Activated CD8-positive, alpha-beta memory T cell treated with anti-CD3 and anti-CD28 coated beads, Interleukin-2, amount 10 ng/mL, durations not matched to agents 7 days and 5 days (primary cell): ENCODE measurements around the gene PNRC2. TPM values are rescaled to one million over a fixed set of nuclear protein-coding genes. Genes with fewer than 3 reads are reported as not detected.
"Not testable (repeated sequence)": the region's sequence is repeated elsewhere in the genome, so short reads cannot be mapped to it uniquely, and the experiment has no call there.

ENCODE experiments used
- ATAC-seq: fragments of 150-1000 bp; cut with Tn5 transposase; one replicate; pipeline ENCODE4 v1.10.0; 2021; ENCODE audit warnings: moderate library complexity
- CTCF ChIA-PET: fragments of 350-600 bp; sonication (Branson Sonifier 250); formaldehyde crosslinking; loops from one replicate; lab custom pipeline; 2021; ENCODE audit warnings: antibody characterized with exemption; lab: Charles Lee
- DNase-seq: peaks from one replicate; pipeline ENCODE4 v3.0.0-alpha.2; 2020
- H3K27ac Mint-ChIP-seq: one replicate; pipeline ENCODE4 v1.8.0; 2021; ENCODE audit warnings: mild to moderate bottlenecking, mixed read lengths
- H3K27me3 Mint-ChIP-seq: one replicate; pipeline ENCODE4 v1.8.0; 2021; ENCODE audit warnings: mixed read lengths
- H3K36me3 Mint-ChIP-seq: one replicate; pipeline ENCODE4 v1.8.0; 2021; ENCODE audit warnings: mild to moderate bottlenecking, mixed read lengths
- H3K4me1 Mint-ChIP-seq: one replicate; pipeline ENCODE4 v1.8.0; 2021; ENCODE audit warnings: mixed read lengths
- H3K4me3 Mint-ChIP-seq: one replicate; pipeline ENCODE4 v1.8.0; 2021; ENCODE audit warnings: mild to moderate bottlenecking, moderate library complexity, mixed read lengths
- H3K9me3 Mint-ChIP-seq: one replicate; pipeline ENCODE4 v1.8.0; 2022; ENCODE audit warnings: low read depth, mixed read lengths
- total RNA-seq, 2 experiments: library from RNA; stranded (reverse); gene quantifications; one replicate each; pipeline ENCODE4 v1.2.3, GENCODE V29; 2021

Gene PNRC2
- total RNA-seq, 2 experiments from 2014 or later = 139 to 147 TPM

GRCh38 chr1:23925279-23925678, 34.3 kb upstream of the PNRC2 start:
- Mint-ChIP-seq H3K36me3 (no peaks in the 10 kb centered on the region), H3K4me1 (no peaks in the 10 kb centered on the region), H3K9me3 (no peaks in the 10 kb centered on the region), H3K4me3 (no peak overlapping the region), H3K27me3 (peaks cover 20% of the 10 kb centered on the region), H3K27ac (no peak overlapping the region)
- DNase-seq (no peak), ATAC-seq (no peak)
- CTCF ChIA-PET = interaction anchor here (0.9 to 1.5 kb wide), 2 partner anchors 115 to 145 kb away, joined by 3 read pairs; no protein-coding TSS in a partner anchor

DNA sequence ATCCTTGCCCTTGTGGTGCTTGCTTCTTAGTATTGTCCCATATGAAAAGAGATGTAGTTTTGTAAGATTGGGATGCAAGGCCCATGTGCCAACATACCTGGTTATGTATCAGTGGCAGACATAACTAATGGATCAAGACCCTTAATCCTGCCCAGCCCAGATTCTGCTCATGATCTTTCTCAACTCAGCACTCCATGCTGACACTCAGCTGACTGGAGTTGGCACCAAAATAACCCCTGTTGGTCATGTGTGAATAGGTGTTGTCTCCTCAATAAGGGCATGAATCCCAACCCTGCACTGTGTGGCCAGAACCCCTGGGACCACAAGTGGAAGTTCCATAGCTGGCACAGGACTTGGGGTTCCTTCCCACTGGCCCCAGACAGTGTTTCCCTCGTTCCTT, 32.5 kb upstream of the PNRC2 start:
- peaks cover 31% of the 10 kb centered on the region for H3K27me3 Mint-ChIP-seq
- no peak for ATAC-seq
- no peak overlapping the region for H3K27ac Mint-ChIP-seq
- no peaks in the 10 kb centered on the region for H3K9me3 Mint-ChIP-seq
- no peak overlapping the region for H3K4me3 Mint-ChIP-seq
- no peaks in the 10 kb centered on the region for H3K36me3 Mint-ChIP-seq
- CTCF ChIA-PET = no interaction called here
- no peaks in the 10 kb centered on the region for H3K4me1 Mint-ChIP-seq
- no peak for DNase-seq

DNA sequence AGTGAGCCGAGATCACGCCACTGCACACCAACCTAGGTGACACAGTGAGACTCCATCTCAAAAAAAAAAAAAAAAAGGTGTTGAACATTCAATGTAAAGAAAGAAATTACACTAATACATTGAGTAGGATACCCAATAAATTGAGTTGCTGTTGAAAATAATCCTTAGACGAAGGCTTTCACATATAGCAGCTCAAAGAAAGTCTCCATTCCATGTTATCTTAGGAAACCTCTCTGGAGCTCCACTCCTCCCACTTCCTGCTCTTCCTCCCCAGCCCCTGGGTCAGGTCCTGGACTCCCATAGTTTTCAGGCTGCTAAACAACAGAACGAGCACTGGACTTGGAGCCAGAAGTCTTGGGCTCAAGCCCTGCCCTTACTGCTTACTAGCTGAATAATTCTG, 30.8 kb upstream of the PNRC2 start:
- Mint-ChIP-seq H3K36me3 (no peaks in the 10 kb centered on the region), H3K9me3 (no peaks in the 10 kb centered on the region), H3K4me1 (no peaks in the 10 kb centered on the region), H3K4me3 (no peak overlapping the region), H3K27me3 (peaks cover 26% of the 10 kb centered on the region), H3K27ac (no peak overlapping the region)
- no peak for ATAC-seq
- no peak for DNase-seq
- CTCF ChIA-PET = no interaction called here

DNA sequence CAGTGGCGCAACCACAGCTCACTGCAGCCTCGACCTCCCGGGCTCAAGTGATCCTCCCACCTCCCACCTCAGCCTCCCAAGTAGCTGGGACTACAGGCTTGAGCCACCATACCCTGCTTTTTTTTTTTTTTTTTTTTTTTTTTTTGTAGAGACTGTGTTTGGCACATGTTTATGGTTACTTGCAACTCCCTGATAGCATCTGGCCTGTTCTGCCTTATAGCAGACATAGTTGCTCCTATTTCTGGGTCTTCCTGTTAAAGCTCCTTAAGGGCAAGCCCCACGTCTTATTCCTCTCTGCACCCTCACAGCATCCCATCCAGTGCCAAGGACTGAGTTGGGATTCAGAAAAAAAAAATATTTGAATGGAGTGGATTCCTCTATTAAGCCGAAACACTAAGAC, 29.4 kb upstream of the PNRC2 start:
- no peak overlapping the region for H3K4me3 Mint-ChIP-seq
- peaks cover 24% of the 10 kb centered on the region for H3K27me3 Mint-ChIP-seq
- H3K36me3 Mint-ChIP-seq = no peaks in the 10 kb centered on the region
- DNase-seq = no peak
- H3K9me3 Mint-ChIP-seq = no peaks in the 10 kb centered on the region
- no peak for ATAC-seq
- CTCF ChIA-PET = interaction anchor here (1.3 to 1.7 kb wide), 3 partner anchors 13 to 26 kb away, joined by 3 to 5 read pairs (median 4); no protein-coding TSS in a partner anchor
- no peaks in the 10 kb centered on the region for H3K4me1 Mint-ChIP-seq
- no peak overlapping the region for H3K27ac Mint-ChIP-seq

GRCh38 chr1:23930861-23931490, 28.7 kb upstream of the PNRC2 start:
- H3K27me3 Mint-ChIP-seq = peaks cover 24% of the 10 kb centered on the region
- H3K4me3 Mint-ChIP-seq = no peak overlapping the region
- no peaks in the 10 kb centered on the region for H3K9me3 Mint-ChIP-seq
- ATAC-seq (no peak), DNase-seq (no peak)
- no peak overlapping the region for H3K27ac Mint-ChIP-seq
- H3K4me1 Mint-ChIP-seq = no peaks in the 10 kb centered on the region
- CTCF ChIA-PET = interaction anchor here (1.0 to 1.7 kb wide), 6 partner anchors 13 to 238 kb away, joined by 3 to 5 read pairs (median 3); no protein-coding TSS in a partner anchor
- H3K36me3 Mint-ChIP-seq = no peaks in the 10 kb centered on the region

- H3K9me3 Mint-ChIP-seq = no peaks in the 10 kb centered on the region
- H3K36me3 Mint-ChIP-seq = no peaks in the 10 kb centered on the region
- DNase-seq (no peak), ATAC-seq (no peak)
- no peak overlapping the region for H3K4me3 Mint-ChIP-seq
- no peak overlapping the region for H3K27ac Mint-ChIP-seq
- no peaks in the 10 kb centered on the region for H3K4me1 Mint-ChIP-seq
- CTCF ChIA-PET = interaction anchor here (1.0 to 1.7 kb wide), 6 partner anchors 13 to 239 kb away, joined by 3 to 5 read pairs (median 3); no protein-coding TSS in a partner anchor
- peaks cover 24% of the 10 kb centered on the region for H3K27me3 Mint-ChIP-seq
Measured at GRCh38 chr1:23931491-23931880, 28.1 kb upstream of the PNRC2 start.

GRCh38 chr1:23936481-23937176, 23.0 kb upstream of the PNRC2 start:
- H3K27ac Mint-ChIP-seq = no peak overlapping the region
- DNase-seq (no peak), ATAC-seq (no peak)
- CTCF ChIA-PET = no interaction called here
- no peaks in the 10 kb centered on the region for H3K4me1 Mint-ChIP-seq
- no peaks in the 10 kb centered on the region for H3K9me3 Mint-ChIP-seq
- peaks cover 15% of the 10 kb centered on the region for H3K27me3 Mint-ChIP-seq
- H3K4me3 Mint-ChIP-seq = no peak overlapping the region
- H3K36me3 Mint-ChIP-seq = no peaks in the 10 kb centered on the region

- CTCF ChIA-PET = no interaction called here
- ATAC-seq = no peak
- no peaks in the 10 kb centered on the region for H3K4me1 Mint-ChIP-seq
- no peaks in the 10 kb centered on the region for H3K9me3 Mint-ChIP-seq
- H3K36me3 Mint-ChIP-seq = no peaks in the 10 kb centered on the region
- H3K27ac Mint-ChIP-seq = no peak overlapping the region
- no peak for DNase-seq
- H3K27me3 Mint-ChIP-seq = peaks cover 24% of the 10 kb centered on the region
- H3K4me3 Mint-ChIP-seq = no peak overlapping the region
Measured at GRCh38 chr1:23947366-23947765, 12.3 kb upstream of the PNRC2 start.

DNA sequence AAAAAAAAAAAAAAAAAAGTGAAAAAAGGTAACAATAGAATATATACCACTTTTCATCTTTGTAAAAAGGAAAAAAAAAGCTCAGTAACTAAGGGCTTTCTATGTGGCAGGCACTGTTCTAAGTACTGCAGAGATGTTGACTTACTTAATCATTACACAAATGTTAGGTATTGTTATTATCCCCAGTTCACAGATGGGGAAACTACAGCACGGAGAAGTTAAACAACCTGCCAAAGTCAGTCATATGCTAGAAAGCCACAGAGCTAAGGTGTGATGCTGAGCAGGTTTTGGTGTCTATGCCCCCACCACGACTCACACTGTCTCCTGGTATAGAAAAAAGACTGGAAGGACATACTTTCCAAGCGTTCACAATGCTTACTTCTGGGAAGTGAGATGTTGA, 6.6 kb upstream of the PNRC2 start:
- H3K27ac Mint-ChIP-seq = no peak overlapping the region
- CTCF ChIA-PET = interaction anchor here (0.8 to 1.1 kb wide), 3 partner anchors 10 to 98 kb away, joined by 3 to 4 read pairs (median 3); no protein-coding TSS in a partner anchor

GRCh38 chr1:23957096-23957495, 2.5 kb upstream of the PNRC2 start:
- H3K36me3 Mint-ChIP-seq = peaks cover 22% of the 10 kb centered on the region
- CTCF ChIA-PET = interaction anchor here (1.0 to 2.0 kb wide), 6 partner anchors 12 to 185 kb away, joined by 3 to 5 read pairs (median 4); partner anchors contain the start of gene SRSF10
- peaks cover 3% of the 10 kb centered on the region for H3K27me3 Mint-ChIP-seq
- DNase-seq (no peak), ATAC-seq (no peak)
- H3K27ac Mint-ChIP-seq = peak overlapping the region; percentile 77
- no peaks in the 10 kb centered on the region for H3K9me3 Mint-ChIP-seq
- peak overlapping the region; percentile 28 for H3K4me3 Mint-ChIP-seq
- H3K4me1 Mint-ChIP-seq = peaks cover 37% of the 10 kb centered on the region

More for the DNA sequence above, 6.6 kb upstream of the PNRC2 start:
- H3K27me3 Mint-ChIP-seq = peaks cover 3% of the 10 kb centered on the region
- H3K36me3 Mint-ChIP-seq = no peaks in the 10 kb centered on the region
- H3K4me3 Mint-ChIP-seq = no peak overlapping the region
- ATAC-seq (no peak), DNase-seq (no peak)
- peaks cover 18% of the 10 kb centered on the region for H3K4me1 Mint-ChIP-seq
- H3K9me3 Mint-ChIP-seq = no peaks in the 10 kb centered on the region

GRCh38 chr1:23958040-23958809, 1.4 kb upstream of the PNRC2 start:
- H3K4me3 Mint-ChIP-seq = peak overlapping the region; percentile 100
- ATAC-seq, DNase-seq, H3K9me3 Mint-ChIP-seq, H3K27me3 Mint-ChIP-seq: not testable (repeated sequence)
- H3K4me1 Mint-ChIP-seq = peaks cover 44% of the 10 kb centered on the region
- H3K27ac Mint-ChIP-seq = peak overlapping the region; percentile 100
- peaks cover 26% of the 10 kb centered on the region for H3K36me3 Mint-ChIP-seq
- CTCF ChIA-PET = interaction anchor here (0.7 to 2.1 kb wide), 4 partner anchors 22 to 149 kb away, joined by 3 to 13 read pairs (median 4); partner anchors contain the start of gene SRSF10

GRCh38 chr1:23958810-23959460, 693 bp upstream of the PNRC2 start:
- Mint-ChIP-seq H3K27ac (peak overlapping the region; percentile 100), H3K36me3 (peaks cover 33% of the 10 kb centered on the region), H3K4me3 (peak overlapping the region; percentile 100), H3K9me3 (no peaks in the 10 kb centered on the region), H3K27me3 (no peaks in the 10 kb centered on the region), H3K4me1 (peaks cover 50% of the 10 kb centered on the region)
- peak; percentile 76 for ATAC-seq
- DNase-seq = peak; percentile 97
- CTCF ChIA-PET = interaction anchor here (0.6 to 2.9 kb wide), 5 partner anchors 18 to 144 kb away, joined by 3 to 14 read pairs (median 4); partner anchors contain the start of gene SRSF10
